Measurements from ENCODE around the gene OR4C46. TPM values are rescaled to one million over a fixed set of nuclear protein-coding genes. Genes with fewer than 3 reads are reported as not detected.
"Not testable (repeated sequence)": the region's sequence is repeated elsewhere in the genome, so short reads cannot be mapped to it uniquely, and the experiment has no call there.

Gene OR4C46
- not detected for total RNA-seq

GRCh38 chr11:54603898-54604297 is at the start of gene OR4C46:
TSS of gene OR4C46 (minus strand) at chr11:54603998. CDS start at chr11:54603998, 0 bp downstream.
- Histone ChIP-seq H3K27ac (no peak within 1 kb of the TSS), H3K9me3 (no peaks in the 10 kb centered on the region), H3K4me1 (no peaks in the 10 kb centered on the region), H3K4me3 (no peak within 1 kb of the TSS), H3K36me3 (no peaks in the 10 kb centered on the region), H3K27me3 (no peaks in the 10 kb centered on the region)
- TF ChIP-seq CTCF (IDR thresholded peaks at IDR 0.05): no peak
- no peak for TF ChIP-seq EP300 (IDR thresholded peaks at IDR 0.05)
- no peak for TF ChIP-seq POLR2A (IDR thresholded peaks at IDR 0.05)
- WGBS, 2 donors: 51 to 58% methylated on average over 1 of the region's 1 CpG
- DNase-seq (ENCODE audit: low spot score in 2 of 2): no peak

GRCh38 chr11:54645606-54646005 is 41.8 kb upstream of the OR4C46 start:
- H3K4me3 ChIP-seq; H3K36me3 ChIP-seq; H3K4me1 ChIP-seq; H3K27ac ChIP-seq; H3K27me3 ChIP-seq; DNase-seq (ENCODE audit: low spot score in 2 of 2): not testable (repeated sequence)
- peaks cover 0 to 33% (median 4%) of the 10 kb centered on the region in 4 donors for H3K9me3 ChIP-seq
- WGBS, 2 donors: 72 to 81% methylated on average over 8 of the region's 8 CpGs

GRCh38 chr11:54561439-54561838 is 42.4 kb downstream of the OR4C46 start:
- WGBS, 2 donors: 65 to 69% methylated on average over 3 of the region's 3 CpGs
- not testable (repeated sequence) for H3K27me3 ChIP-seq; H3K27ac ChIP-seq; H3K4me1 ChIP-seq; H3K36me3 ChIP-seq; DNase-seq (ENCODE audit: low spot score in 2 of 2); H3K4me3 ChIP-seq
- H3K9me3 ChIP-seq: peaks cover 0 to 61% (median 2%) of the 10 kb centered on the region in 4 donors

GRCh38 chr11:54558919-54559318 is 44.9 kb downstream of the OR4C46 start:
- Histone ChIP-seq H3K4me1 (no peaks in the 10 kb centered on the region), H3K4me3 (no peak overlapping the region), H3K27ac (no peak overlapping the region), H3K36me3 (no peaks in the 10 kb centered on the region), H3K9me3 (peaks cover 0 to 58% (median 3%) of the 10 kb centered on the region in 4 donors), H3K27me3 (no peaks in the 10 kb centered on the region)
- DNase-seq (ENCODE audit: low spot score in 2 of 2): no peak
- 63 to 64% methylated on average over 3 of the region's 3 CpGs for WGBS, 2 donors
- TF ChIP-seq CTCF (IDR thresholded peaks at IDR 0.05) (no peak), POLR2A (IDR thresholded peaks at IDR 0.05) (no peak)

- Histone ChIP-seq H3K9me3 (peaks cover 0 to 58% (median 3%) of the 10 kb centered on the region in 4 donors), H3K27ac (no peak overlapping the region), H3K4me3 (no peak overlapping the region), H3K36me3 (no peaks in the 10 kb centered on the region), H3K27me3 (no peaks in the 10 kb centered on the region), H3K4me1 (no peaks in the 10 kb centered on the region)
- WGBS, 2 donors: 69 to 70% methylated on average over 3 of the region's 3 CpGs
- TF ChIP-seq POLR2A (IDR thresholded peaks at IDR 0.05) (no peak), CTCF (IDR thresholded peaks at IDR 0.05) (no peak), EP300 (IDR thresholded peaks at IDR 0.05) (no peak)
- no peak for DNase-seq (ENCODE audit: low spot score in 2 of 2)
Measured at GRCh38 chr11:54558407-54558806, 45.4 kb downstream of the OR4C46 start.

Other genes starting within 250 kb of the OR4C46 start
- gene OR4A5, start 102.8 kb upstream of the OR4C46 start, total RNA-seq: not detected

Measured in tibial nerve (tissue), 4 donors.